ENCODE data around the gene MAP1LC3A. TPM values are rescaled to one million over a fixed set of nuclear protein-coding genes. Genes with fewer than 3 reads are reported as not detected.
A peak's percentile ranks its signal among the peaks of the same experiment; 100 is the strongest.

Gene MAP1LC3A
- total and polyA plus RNA-seq, 7 donors: 27.4 to 90.5 (median 35.5) TPM

- 24 to 40% (median 28%) methylated on average over 5 of the region's 5 CpGs for WGBS, 3 donors
- peak; percentile 69 for TF ChIP-seq CTCF (IDR thresholded peaks at IDR 0.05)
- peaks cover 5 to 76% of the 10 kb centered on the region in 2 donors for H3K36me3 ChIP-seq (ENCODE audit: insufficient read depth in 1 of 2, low read depth in 1 of 2)
- H3K4me3 ChIP-seq: no peak overlapping the region
- peak; percentile 62 to 76 for DNase-seq
- intact Hi-C loops (cut with DNase I): loop anchor here in 1 of 2 donors (5.0 kb wide), 1 partner anchor 169 kb away; no protein-coding TSS in a partner anchor
- H3K4me1 ChIP-seq: no peaks in the 10 kb centered on the region
- ATAC-seq: peak; percentile 76 to 91 (median 83)
- no peaks in the 10 kb centered on the region for H3K27me3 ChIP-seq (ENCODE audit: insufficient read depth in 3 of 3, low read length in 2 of 3)
- H3K27ac ChIP-seq: no peak overlapping the region
- no peaks in the 10 kb centered on the region for H3K9me3 ChIP-seq
Observed at GRCh38 chr20:34538671-34539123, 19.8 kb upstream of the MAP1LC3A start.

GRCh38 chr20:34539756-34540155 lies 18.8 kb upstream of the MAP1LC3A start:
- no peak overlapping the region for H3K4me3 ChIP-seq
- TF ChIP-seq CTCF (IDR thresholded peaks at IDR 0.05): no peak
- WGBS, 3 donors: 93 to 96% (median 96%) methylated on average over 8 of the region's 8 CpGs
- no peaks in the 10 kb centered on the region for H3K9me3 ChIP-seq
- H3K36me3 ChIP-seq (ENCODE audit: insufficient read depth in 1 of 2, low read depth in 1 of 2): peaks cover under 1 to 66% of the 10 kb centered on the region in 2 donors
- ATAC-seq (no peak), DNase-seq (no peak)
- H3K27me3 ChIP-seq (ENCODE audit: insufficient read depth in 3 of 3, low read length in 2 of 3): no peaks in the 10 kb centered on the region
- intact Hi-C loops (cut with DNase I): loop anchor here in 1 of 2 donors (5.0 kb wide), 1 partner anchor 168 kb away; no protein-coding TSS in a partner anchor
- no peaks in the 10 kb centered on the region for H3K4me1 ChIP-seq
- H3K27ac ChIP-seq: no peak overlapping the region

- H3K4me1 ChIP-seq: no peaks in the 10 kb centered on the region
- intact Hi-C loops (cut with DNase I): no loop called here
- H3K9me3 ChIP-seq: no peaks in the 10 kb centered on the region
- 79 to 80% (median 80%) methylated on average over 15 of the region's 15 CpGs for WGBS, 3 donors
- DNase-seq: no peak
- H3K36me3 ChIP-seq (ENCODE audit: insufficient read depth in 1 of 2, low read depth in 1 of 2): peaks cover 0 to 56% of the 10 kb centered on the region in 2 donors
- H3K27ac ChIP-seq: no peak overlapping the region
- no peaks in the 10 kb centered on the region for H3K27me3 ChIP-seq (ENCODE audit: insufficient read depth in 3 of 3, low read length in 2 of 3)
- H3K4me3 ChIP-seq: no peak overlapping the region
- no peak for ATAC-seq
- no peak for TF ChIP-seq CTCF (IDR thresholded peaks at IDR 0.05)
Observed at GRCh38 chr20:34540596-34541263, 17.8 kb upstream of the MAP1LC3A start.

GRCh38 chr20:34541264-34541901 lies 17.1 kb upstream of the MAP1LC3A start:
- TF ChIP-seq CTCF (IDR thresholded peaks at IDR 0.05): no peak
- no peak overlapping the region for H3K27ac ChIP-seq
- H3K9me3 ChIP-seq: no peaks in the 10 kb centered on the region
- H3K4me1 ChIP-seq: no peaks in the 10 kb centered on the region
- intact Hi-C loops (cut with DNase I): no loop called here
- no peaks in the 10 kb centered on the region for H3K27me3 ChIP-seq (ENCODE audit: insufficient read depth in 3 of 3, low read length in 2 of 3)
- no peak overlapping the region for H3K4me3 ChIP-seq
- no peak for ATAC-seq
- H3K36me3 ChIP-seq (ENCODE audit: insufficient read depth in 1 of 2, low read depth in 1 of 2): peaks cover 0 to 49% of the 10 kb centered on the region in 2 donors
- 84 to 89% (median 88%) methylated on average over 13 of the region's 13 CpGs for WGBS, 3 donors
- DNase-seq: no peak
